HG02763 (cell line): ENCODE data around the gene D2HGDH.
"Not testable (repeated sequence)": the region's sequence is repeated elsewhere in the genome, so short reads cannot be mapped to it uniquely, and the experiment has no call there.

Experiments
- ATAC-seq: cut with Tn5 transposase; IDR thresholded peaks from one replicate; pipeline ENCODE4 v1.9.1; 2021; ENCODE audit warnings: mild to moderate bottlenecking, moderate library complexity; ENCODE audit not compliant: unreplicated experiment

The D2HGDH gene

GRCh38 chr2:241748468-241749256, 14.2 kb downstream of the D2HGDH start:
- ATAC-seq, result no peak

GRCh38 chr2:241750076-241750840, 15.8 kb downstream of the D2HGDH start:
- ATAC-seq, result no peak

- no peak for ATAC-seq
These were observed 16.7 kb downstream of the D2HGDH start for GRCh38 chr2:241751152-241751551.

GRCh38 chr2:241751776-241752175, 17.3 kb downstream of the D2HGDH start:
- ATAC-seq, result no peak

GRCh38 chr2:241752253-241752652, 17.8 kb downstream of the D2HGDH start:
- no peak for ATAC-seq

DNA sequence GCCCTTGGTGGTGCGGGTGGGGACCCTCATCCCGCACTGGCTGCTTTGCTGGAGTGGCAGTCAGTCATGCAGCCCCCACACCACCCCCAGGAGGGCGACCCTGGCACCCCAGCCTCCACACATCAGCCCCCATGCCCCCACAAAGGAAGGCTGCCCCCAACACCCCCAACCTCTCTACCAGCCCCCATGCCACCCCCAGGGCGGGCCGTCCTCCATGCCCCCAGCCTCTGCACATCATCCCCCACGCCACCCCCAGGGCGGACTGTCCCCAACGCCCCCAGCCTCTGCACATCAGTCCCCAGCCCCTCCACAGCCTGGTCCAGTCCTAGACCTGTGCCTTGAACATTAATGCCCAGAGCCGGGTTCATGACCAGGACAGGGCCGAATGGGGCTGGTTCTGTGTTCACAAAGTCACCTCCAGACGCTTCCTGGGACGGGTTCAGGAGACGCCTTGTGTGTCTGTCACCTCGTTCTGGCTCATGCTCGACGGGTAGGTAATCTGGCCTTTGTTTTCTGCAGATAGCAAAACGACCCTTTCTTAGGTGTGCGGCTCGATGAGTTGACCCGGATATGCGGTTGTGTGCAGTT, 18.4 kb downstream of the D2HGDH start:
- no peak for ATAC-seq

DNA sequence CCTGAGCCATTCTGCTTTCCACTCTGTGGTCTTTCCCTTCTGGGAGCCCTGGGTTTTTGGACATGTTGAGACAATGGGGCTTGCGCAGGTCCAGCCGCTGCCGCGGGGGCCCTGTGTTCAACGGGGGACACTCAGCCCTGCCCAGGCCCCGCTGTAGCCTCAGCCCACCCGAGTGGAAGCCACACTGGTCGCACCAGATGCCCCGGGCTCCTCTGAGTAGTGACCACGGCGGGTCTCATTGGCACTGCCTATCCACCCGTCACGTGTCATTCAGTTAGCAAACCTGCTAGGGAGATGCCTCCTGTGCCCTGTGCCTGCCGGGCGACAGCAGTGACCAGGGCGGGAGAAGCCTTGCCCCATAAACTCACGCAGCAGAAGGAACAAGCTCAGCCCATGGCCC, 19.1 kb downstream of the D2HGDH start:
- no peak for ATAC-seq

GRCh38 chr2:241754042-241754441, 19.6 kb downstream of the D2HGDH start:
- ATAC-seq, result no peak

DNA sequence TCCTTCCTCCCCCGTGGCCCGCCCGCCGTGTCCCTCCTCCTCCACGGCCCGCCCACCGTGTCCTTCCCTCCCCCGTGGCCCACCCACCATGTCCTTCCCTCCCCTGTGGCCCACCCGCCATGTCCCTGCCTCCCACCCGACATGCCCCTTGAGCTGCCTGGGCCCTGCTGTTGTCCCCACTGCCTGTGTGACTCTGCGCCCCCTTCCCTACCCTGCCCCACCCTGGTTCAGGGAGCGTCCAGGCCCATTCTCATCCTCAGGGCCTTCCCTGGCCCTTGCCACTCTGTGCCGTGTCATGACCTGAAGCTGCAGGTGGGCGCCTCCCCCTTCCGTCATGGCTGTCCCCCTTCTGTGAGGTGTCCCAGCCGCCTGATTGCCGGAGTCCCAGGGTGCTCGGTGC, 20.7 kb downstream of the D2HGDH start:
- no peak for ATAC-seq

- no peak for ATAC-seq
These were observed 21.3 kb downstream of the D2HGDH start for GRCh38 chr2:241755777-241756176.

GRCh38 chr2:241759067-241759807, 24.8 kb downstream of the D2HGDH start:
- no peak for ATAC-seq

DNA sequence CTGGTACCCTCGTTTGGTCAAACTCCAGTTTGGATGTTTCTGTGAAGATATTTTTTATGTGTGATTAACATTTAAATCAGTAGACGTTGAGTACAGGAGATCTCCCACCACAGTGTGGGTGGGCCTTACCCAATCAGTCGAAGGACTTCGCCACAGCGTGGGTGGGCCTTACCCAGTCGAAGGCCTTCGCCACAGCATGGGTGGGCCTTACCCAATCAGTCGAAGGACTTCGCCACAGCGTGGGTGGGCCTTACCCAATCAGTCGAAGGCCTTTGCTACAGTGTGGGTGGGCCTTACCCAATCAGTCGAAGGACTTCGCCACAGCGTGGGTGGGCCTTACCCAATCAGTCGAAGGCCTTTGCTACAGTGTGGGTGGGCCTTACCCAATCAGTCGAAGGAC, 25.5 kb downstream of the D2HGDH start:
- not testable (repeated sequence) for ATAC-seq

- no peak for ATAC-seq
These were observed 25.9 kb downstream of the D2HGDH start for GRCh38 chr2:241760301-241760771.

DNA sequence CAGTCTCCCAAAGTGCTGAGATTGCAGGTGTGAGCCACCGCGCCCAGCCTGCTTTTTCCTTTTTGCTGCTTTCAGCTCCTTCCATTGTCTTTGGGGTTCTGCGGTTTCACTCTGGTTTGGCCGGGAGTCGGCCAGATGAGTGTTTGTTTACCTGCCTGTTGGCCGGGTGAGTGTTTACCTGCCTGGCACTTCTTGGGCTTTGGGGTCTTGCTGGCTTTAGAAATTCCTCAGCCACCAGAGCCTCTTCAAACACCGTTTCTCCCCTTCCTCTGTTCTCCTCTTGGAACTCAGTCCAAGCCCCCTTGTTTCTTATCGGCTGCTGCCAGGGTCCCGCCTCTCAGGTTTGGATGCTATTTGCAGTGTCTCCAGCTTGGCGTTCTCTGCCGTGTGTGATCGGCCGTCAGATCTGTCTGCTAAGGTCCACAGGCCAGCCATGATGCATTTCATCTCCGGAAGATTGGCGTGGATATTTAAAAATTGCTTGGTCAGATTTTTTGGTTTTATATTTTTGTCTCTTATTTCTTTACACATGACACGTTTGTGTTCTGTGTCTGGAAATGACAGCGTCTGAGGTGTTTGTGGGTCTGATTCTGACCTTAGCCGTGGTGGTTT, 28.0 kb downstream of the D2HGDH start:
- ATAC-seq, result no peak

- no peak for ATAC-seq
These were observed 28.5 kb downstream of the D2HGDH start for GRCh38 chr2:241762933-241763369.

GRCh38 chr2:241763551-241764274, 29.3 kb downstream of the D2HGDH start:
- ATAC-seq, result no peak

DNA sequence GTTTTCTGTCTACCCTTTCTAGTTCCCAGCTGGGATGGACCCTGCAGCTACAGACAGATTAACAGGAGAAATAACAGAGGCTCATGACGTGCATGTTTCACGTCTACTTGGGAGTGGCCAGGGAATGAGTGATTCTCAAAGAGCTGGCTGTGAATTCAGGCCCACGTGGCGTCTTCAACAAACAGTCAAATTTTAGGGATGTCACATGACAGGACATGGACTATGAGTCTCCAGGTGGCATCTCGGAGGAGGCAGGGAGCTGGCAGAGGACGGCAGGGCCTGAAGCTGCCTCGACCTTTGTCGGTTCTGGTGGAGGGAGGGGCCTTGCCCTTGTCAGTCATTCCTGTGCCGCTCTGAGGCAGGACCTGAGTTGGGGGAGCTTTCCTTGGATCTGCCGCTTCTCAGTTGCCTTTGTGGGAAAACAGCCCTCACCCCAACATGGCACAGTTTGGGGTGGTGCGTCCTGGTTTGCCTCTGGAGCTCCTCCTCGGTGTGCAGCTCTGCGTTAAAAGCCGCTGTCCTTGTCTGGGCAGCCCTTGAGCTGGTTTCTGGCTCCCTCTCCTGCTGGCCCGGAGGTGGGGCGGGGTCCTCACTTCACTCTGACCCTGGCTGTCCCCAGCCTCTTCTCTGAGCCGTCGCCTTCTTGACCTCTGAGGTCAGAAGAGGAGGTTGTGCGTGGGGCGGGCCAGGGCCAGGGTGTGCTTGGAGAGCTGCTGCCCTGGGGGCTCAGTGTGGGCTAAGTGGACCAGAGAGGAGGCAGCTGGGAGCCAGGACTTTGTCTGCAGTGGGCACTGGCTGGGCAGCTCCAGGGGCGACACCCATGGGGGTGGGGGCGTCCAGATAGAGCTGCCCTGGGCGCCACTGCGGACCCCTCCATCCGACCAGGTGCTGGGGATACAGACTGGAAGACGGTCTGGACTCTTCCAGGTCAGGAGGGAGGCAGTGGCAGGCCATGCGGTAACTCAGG, 30.1 kb downstream of the D2HGDH start:
- no peak for ATAC-seq

DNA sequence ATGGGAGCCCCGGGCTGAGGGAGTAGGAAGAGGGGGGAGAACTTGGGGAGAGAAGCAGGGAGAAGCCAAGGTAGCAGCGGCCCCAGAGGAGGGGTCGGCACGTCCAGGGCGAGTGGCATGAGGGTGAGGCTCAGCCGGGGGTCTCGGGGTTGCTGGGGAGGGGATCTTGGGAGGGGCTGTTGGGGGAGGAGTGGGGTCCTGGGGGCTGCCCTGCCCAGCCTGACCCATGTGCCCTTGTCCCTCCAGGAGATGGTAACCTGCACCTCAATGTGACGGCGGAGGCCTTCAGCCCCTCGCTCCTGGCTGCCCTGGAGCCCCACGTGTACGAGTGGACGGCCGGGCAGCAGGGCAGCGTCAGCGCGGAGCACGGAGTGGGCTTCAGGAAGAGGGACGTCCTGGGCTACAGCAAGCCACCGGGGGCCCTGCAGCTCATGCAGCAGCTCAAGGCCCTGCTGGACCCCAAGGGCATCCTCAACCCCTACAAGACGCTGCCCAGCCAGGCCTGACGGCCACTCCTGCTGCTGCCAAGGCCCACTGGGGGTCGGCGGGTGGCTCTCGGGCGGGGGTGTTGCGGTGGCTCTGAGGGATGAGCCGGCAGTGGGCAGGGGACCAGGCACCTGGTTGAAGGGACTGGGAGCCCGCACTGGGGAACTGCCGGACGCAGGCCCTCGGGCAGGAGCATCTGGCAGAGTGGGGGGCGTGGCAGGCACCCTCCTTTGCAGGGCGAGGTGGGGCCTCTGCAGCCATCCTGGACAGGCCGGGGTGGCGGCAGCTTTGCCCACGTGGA, 33.2 kb downstream of the D2HGDH start:
- no peak for ATAC-seq
